ENCODE measurements around the gene CCNDBP1.
"Not testable (repeated sequence)": the region's sequence is repeated elsewhere in the genome, so short reads cannot be mapped to it uniquely, and the experiment has no call there.

Gene CCNDBP1

DNA sequence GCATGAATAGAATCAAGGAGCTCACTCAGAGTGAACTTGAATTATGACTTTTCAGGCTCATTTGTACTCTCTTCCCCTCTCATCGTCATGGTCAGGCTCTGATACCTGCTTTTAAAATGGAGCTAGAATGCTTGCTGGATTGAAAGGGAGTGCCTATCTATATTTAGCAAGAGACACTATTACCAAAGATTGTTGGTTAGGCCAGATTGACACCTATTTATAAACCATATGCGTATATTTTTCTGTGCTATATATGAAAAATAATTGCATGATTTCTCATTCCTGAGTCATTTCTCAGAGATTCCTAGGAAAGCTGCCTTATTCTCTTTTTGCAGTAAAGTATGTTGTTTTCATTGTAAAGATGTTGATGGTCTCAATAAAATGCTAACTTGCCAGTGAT is 9.6 kb downstream of the CCNDBP1 start:
- no peak for DNase-seq

DNA sequence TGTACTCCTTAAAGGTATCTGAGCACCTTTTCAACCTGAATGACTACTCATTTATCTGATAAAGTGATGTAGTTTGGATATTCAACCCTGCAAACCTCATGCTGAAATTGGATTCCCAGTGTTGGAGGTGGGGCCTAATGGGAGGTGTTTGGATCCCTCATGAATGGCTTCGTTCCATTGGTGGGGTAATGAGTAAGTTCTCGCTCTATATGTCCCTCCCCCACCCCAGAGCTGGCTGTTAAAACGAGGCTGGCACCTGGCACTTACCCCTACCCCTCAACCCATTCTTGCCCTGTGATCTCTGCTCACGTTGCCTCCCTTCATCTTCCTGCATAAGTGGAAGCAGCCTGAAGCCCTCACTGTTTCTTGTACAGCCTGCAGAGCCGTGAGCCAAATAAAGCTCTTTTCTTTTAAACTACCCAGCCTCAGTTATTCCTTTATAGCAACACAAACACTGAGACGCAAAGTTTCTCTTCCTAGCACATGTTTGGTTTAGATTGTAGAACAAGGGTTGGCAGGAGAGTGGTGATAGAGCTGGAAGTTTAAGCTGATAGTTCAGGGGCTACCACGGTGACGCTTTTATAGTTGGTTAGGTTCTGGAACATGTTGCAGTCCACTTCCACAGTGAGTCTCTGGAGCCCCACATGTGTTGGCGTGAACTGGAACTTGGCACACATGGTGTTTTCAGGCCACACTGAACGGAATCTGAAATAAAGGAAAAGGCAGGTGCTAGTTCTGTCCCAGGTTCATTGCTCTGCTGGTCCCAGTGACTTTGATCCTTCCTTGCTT is 11.8 kb downstream of the CCNDBP1 start:
- no peak for DNase-seq

DNA sequence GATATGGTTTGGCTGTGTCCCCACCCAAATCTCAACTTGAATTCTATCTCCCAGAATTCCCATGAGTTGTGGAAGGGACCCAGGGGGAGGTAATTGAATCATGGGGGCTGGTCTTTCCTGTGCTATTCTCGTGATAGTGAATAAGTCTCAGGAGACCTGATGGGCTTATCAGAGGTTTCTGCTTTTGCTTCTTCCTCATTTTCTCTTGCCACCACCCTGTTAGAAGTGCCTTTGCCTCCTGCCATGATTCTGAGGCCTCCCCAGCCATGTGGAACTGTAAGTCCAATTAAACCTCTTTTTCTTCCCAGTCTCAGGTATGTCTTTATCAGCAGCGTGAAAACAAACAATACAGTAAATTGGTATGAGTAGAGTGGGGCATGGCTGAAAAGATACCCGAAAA is 12.6 kb downstream of the CCNDBP1 start:
- DNase-seq = not testable (repeated sequence)

DNA sequence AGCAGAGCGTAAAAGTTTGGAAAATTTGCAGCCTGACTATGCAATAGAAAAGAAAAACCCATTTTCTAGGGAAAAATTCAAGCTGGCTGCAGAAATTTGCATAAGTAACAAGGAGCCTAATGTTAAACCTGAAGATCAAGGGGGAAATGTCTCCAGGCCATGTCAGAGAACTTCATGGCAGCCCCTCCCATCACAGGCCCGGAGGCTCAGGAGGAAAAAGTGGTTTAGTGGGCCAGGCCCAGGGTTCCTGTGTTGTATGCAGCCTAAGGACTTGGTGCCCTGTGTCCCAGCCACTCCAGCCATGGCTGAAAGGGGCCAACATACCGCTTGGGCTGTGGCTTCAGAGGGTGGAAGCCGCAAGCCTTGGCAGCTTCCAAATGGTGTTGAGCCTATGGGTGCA is 13.4 kb downstream of the CCNDBP1 start:
- not testable (repeated sequence) for DNase-seq

DNA sequence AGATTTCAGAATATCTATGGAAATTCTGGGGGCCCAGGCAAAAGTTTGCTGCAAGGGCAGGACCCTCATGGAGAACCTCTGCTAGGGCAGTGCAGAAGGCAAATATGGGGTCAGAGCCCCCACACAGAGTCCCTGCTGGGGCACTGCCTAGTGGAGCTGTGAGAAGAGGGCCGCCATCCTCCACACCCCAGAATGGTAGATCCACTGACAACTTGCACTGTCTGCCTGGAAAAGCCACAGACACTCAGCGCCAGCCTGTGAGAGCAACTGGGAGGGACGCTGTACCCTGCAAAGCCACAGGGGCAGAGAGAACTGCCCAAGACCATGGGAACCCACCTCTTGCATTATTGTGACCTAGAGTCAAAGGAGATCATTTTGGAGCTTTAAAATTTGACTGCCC is 13.8 kb downstream of the CCNDBP1 start:
- DNase-seq = no peak

DNA sequence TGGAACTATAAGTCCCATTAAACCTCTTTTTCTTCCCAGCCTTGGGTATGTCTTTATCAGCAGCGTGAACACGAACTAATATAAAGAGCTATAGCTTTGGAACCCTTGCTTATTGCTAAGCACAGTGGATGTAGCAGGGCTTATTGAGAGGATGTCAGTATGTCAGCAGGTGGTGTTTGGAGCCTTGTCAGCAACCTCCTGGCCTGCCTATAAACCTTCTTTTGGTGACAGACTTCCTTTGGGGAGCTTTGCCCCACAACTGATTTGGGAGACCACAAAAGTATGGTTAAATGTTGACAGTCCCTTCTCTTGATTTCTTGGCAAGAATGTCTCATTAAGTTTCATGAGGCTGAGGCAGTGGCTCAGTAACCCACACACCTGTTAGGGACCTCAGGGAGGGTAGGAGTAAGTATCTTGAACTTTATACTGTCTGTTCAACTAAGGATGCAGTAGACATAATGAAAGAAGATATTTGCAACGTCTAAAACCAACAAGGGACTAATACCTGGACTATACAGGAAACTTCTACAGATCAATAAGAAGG is 14.8 kb downstream of the CCNDBP1 start:
- DNase-seq = no peak

DNA sequence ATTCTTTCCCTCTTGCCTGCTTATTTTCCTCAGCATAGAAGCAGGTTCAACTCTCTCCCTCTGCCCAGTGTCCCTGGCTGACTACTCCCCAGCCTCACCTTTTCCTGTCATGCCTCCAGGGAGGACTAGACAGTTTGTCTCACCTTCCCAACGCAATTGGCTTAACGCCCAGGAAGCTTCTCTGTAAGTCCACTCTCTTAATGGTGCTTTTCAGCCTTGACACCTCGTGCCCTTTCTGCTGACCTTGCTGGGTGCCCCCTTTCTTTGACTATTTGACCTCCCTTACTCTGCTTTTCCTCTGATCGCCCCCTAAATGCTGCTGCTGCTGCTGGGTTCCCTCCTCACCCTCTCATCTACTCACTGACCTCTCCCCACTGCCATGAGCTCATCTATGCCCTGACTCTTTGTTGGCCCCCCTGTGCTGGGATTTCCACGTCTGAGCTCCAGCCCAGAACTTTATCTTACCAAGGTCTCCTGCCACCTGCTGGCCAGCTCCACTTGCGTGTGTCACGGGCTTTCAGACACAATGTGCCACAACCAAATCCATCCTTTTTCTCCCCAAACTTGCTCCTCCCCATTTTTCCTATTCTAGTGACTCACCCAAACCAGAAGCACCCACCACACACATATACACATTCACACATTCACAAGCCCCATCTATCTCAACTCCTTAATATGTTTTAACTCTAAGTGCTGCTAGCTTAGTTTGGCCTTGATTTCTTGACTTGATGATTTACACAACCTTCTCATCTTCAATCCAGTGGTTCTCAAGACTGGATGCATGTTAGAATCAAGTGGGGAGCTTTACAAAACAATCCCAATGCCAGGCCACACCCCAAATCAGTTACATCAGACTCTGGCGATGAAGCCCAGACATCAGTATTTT is 19.1 kb downstream of the CCNDBP1 start:
- no peak for DNase-seq

DNA sequence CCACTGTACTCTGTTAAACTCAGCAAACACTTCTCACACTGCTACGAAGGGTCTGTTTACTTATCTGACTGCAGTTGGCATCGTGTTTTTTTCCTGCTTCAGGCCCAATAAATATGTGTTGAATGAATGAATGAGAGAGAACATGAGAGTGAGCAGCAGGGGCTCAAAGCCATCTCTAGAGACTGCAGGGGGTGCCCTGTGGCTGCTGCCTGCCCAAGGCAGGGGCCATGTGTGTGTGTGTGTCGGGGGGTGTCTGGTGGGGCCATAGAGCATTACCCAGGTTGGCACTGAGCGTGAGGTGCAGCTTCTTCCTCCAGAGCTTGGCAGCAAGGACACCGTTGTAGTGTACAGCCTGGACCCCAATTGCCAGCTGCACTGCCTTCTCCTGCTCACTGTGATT is 20.9 kb downstream of the CCNDBP1 start:
- no peak for DNase-seq

DNA sequence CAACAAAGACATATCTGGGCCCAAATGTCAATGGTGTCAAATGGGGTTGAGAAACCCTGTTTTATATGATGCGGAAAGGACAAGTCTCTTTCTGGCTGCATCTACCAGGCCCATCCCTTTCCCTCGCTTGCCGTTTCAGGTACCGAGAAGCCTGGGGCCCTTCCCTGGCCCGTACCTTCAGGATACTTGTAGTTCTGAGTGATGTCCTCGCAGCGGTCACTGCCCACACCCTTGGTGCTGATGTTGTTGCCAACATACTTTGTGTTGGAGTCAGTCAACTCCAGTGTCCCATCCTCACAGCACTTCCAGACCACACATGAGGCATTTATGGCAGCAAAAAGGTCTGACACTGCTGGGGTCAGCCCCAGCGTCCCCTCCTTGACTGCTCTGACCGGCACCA is 21.8 kb downstream of the CCNDBP1 start:
- no peak for DNase-seq

DNA sequence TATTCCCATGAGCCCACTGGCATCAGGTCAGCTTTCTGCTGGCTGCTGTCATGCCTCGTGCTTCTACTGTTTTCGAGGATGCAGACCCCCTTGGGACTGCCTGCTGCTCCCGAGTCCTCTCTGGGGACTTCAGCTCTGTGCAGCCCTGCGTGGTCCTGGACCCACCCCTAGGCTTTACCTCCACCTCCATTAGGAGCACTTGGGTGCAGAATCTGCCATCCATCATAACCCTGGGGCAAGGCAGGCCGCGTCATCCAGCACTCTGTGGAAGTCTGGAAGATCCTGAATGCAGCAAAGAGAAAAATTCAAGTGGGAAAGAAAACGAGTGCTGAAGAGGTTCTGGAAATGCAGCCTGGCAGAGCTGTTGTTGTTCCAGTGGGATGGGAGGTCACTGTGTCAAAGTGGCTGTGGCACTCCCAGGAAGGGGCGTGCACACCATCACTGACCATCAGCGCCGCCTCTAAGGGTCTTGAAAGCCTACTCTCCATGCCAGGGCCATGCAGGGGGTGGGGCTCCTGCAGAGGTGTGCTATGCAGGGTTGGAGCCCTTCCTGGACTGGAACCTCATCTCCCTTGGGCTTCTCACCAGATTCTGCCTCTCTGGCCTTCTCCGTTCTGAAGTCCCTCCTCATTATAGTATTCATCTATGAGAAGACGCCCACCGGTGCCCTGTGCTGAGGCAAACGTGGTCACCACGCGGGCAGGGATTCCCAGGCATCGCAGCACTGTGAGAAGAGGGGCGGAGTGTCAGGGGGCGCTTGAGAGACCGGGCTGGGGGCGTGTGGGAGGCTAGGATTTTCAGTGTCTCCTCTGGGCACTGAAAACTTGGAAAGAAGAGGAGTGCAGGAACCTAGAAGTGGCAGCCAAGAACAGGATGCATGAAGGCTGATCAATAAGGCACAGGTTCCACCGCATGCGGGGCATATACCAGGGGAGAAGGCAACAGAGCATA is 23.1 kb downstream of the CCNDBP1 start:
- no peak for DNase-seq

DNA sequence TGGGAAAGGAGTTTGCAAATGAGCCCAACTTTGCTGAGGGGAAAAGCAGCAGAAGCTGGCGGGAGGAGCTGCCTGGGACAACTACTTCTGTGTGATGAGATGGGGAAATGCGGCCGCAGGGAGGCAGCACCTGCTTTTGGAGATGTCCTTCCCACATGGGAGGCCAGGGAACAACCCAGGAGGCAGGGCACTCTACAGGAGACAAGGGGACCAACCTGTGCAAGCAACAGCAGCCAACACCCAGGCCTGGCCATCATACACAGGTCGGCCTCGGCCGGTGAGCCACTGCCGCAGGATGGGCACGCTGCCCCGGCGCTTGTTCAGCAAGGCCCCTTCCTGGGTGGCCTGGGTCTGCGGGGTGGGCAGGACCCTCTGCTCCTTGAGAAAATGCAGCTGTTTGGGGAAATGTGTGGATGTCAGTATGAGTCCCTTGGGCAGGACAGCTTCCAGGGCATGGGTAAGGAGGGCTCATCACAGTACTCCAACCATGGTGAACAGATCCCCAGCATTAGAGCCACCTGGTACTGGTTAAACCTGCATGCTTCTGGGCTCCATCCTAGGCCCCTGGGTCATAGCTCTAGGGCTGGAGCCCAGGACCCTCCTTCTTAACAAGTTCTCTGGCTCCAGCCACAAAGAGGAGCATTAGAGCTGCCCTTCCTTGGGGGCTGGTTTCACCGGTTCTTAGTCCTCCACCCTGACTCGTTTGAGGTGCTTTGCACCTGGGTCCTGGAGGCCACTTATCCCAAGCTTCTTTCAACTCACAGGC is 24.0 kb downstream of the CCNDBP1 start:
- no peak for DNase-seq

DNA sequence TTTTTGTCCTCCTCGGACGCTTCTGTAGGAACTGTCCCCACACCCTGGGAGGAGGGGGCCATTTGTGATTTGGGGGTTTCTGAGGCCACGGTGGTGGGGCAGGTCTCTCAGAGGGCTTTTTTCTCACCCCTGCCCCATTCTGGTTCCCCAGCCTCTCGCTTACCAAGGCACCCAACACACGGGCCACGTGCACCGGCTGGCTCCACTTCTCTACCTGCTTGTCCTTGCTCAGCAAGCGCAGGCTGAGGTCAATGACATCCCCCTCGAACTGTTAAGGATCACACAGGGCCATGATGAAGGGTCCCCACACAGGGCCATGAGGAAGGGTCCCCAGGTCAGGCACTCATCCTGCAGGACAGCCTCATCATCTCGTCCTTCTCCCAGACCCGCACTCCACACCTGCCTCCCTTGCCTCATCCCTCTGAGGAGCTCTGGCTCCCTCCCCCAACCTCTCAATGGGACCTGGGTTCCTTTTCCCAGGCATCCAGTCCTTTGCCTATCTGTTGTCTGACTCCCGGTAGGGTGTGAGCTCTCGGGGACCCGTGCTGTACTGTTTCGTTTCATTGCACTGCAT is 25.1 kb downstream of the CCNDBP1 start:
- no peak for DNase-seq

DNA sequence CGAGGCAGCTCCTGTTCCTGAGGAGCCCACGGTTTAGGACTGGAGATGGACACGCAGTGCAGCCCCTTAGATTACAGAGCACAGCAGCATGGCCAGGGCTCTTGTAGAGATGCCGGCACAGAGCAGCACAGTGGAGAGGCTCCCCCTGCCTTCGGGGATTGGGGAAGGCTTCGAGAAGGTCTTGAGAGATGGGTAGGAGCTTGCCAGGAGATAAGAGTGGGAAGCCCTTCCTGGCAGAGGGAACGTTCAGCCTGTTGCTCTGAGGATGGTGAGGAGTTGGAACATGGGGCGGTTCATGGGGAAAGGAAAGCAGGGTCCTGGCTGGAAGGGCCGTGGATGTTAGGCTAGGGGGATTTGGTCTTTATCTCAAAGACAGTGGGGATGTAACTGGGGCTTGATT is 25.6 kb downstream of the CCNDBP1 start:
- DNase-seq = no peak

DNA sequence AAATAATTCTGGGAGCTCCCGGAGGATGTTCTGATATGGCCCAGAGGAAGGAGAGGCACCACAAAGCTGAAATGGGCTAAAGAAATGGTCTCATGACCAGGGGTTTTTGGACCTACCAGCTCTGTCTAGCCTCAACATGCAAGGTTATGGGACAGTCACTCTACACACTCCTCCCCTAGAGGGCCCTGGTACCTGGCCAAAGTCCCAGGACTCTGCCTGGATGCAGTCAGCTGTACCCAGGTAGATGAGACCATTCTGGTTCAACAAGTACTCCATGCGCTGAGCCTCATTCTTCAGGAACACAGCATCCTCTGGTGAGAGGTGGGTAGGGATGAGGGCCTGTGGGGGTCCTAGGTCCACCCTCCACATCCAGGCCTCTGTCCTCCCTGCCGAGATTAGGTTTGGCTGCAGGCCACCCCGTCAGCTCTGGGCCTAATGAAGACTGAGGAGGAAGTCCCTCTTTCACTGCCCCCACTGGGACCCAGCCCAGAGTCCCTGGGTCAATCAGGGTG is 26.1 kb downstream of the CCNDBP1 start:
- DNase-seq = no peak

DNA sequence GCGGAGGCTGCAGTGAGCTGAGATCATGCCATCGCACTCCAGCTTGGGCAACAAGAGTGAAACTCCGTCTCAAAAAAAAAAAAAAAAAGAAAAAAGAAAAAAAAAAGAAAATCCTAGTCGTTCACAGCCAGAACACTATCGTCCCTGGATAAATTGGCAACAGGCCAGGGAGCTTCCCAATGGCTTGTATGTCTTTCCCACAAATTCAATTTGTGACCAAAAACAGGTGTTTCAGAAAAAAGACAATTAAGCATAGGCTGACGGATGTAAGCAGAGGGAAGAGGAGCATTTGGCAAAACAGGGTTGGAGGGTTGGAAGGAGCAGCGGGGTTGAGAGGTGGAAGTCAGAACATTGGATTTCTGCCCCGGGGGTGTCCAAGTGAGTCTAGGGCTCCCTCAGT is 27.1 kb downstream of the CCNDBP1 start:
- DNase-seq = no peak

DNA sequence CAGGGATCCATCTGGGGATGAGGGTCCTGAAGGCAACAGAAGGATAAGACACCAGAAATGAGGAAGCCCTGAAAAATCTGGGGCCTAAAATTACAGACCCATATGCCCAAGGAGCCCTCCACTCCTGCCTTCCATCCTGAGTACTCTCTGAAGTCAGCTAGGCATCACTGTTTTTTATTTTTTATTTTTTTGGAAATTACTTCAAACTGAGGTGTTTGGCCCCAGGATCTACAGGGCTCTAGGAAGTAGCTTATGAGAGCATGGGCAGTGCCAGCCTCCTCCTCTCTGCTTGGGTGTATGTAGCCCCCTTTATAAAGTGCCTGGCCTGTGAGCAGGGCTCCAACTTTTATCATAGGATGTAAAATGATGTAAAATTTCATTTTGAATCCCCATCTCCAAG is 27.7 kb downstream of the CCNDBP1 start:
- no peak for DNase-seq

DNA sequence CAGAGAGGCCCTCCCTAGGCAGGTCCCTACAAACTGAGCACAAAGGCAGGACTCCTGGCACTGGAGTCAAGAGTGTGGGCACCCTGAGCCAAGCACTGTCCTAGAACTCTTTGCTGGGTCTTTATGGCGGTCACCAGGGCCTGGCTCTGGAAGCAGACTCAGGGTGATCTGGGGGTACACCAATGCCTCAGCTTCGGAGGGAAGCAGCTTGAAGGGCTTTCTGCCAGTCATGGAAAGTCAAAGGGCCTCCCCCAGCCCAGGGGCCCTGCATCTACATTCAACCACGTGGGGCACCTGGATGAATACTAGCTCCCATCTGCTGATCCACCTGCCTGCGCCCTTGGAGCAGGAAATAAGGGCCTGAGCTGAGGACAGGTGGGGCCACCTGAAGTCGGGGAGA is 28.3 kb downstream of the CCNDBP1 start:
- DNase-seq = no peak

DNA sequence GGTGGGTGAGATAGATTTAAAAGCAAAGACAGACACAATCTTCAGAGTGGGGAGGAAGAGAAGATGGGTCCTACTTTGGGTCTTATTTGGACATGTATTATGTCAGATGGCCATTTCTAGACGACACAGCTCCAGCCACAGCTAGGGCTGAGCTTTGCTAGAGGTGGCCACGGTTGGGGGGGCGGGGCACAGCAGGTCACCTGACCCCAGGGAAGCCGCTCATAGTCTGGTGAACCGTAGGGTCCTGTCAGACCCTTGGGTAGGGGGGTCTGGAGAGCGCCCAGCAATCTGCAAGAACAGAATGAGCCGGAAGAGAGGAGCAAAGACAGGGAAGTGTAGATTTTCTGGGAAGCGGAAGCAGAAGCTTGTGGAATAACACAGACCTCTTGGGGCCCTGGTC is 29.0 kb downstream of the CCNDBP1 start:
- DNase-seq = no peak

DNA sequence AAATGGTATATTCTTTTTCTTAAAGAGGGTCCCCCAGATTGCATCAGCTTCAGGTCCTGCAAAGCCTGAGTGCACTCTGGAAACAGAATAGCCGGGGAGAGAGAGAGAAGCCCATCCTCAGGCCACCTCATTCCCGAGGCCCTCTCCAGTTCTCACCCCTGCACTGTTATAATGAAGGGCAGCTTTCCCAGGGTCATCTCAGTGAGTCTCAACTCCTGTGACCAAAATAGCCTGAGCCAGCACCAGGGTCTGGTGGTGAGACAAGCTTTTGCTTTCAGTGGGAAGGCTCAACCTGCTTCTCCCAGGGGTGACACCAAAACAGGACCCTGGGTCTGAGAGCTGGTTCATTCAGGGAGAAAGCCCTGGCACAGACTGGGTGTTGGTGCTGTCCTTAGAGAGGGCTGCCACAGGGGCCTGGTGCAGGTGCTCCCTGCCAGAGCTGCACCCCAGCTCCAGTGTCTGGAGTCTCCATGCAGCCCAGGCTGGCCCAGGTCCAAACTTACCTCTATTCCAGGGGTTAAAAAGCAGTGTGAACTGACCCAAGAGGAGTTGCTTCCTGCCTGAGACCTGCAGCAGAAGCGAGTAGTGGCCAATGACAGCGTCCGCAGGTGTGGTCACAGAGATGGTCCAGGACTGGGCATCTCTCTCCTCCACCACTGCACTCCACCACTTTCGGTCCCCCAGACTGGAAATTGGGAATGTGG is 29.5 kb downstream of the CCNDBP1 start:
- DNase-seq = no peak

DNA sequence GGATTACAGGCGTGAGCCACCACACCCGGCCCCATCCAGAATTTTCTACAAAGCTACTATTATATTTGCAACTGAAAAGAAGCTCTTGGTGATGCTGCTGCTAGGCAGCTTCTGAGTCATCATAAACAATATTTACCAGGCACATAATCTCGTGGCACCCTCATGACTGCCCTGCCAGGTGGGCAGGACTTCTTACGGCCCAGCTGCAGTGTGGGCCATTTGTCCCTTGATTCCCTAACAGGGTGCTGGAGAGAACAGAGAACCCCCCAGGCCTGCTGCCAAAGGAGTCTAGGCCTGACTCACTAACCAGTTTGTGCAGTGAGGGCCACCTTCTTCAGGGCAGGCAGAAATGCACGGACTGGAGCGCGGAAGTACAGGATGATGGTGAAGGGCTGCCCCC is 30.8 kb downstream of the CCNDBP1 start:
- no peak for DNase-seq

Data from NCI-H748 treated with DMSO at 0.1 percent for 48 hours (cell line).